ENCODE data around the gene CRYL1. TPM values are rescaled to one million over a fixed set of nuclear protein-coding genes. Genes with fewer than 3 reads are reported as not detected.

Gene CRYL1
- polyA plus RNA-seq, 3 donors from 2014 or later = 26.2 to 54.2 (median 30.1) TPM

- no peaks in the 10 kb centered on the region for H3K9me3 Mint-ChIP-seq
- DNase-seq = peak; percentile 60 to 64 (median 61)
- H3K27ac Mint-ChIP-seq = no peak overlapping the region
- H3K4me1 Mint-ChIP-seq = peaks cover 1 to 6% of the 10 kb centered on the region in 2 donors
- no peak overlapping the region for H3K4me3 Mint-ChIP-seq
- H3K36me3 Mint-ChIP-seq = peaks cover 0 to 4% (median 0%) of the 10 kb centered on the region in 3 donors
- H3K27me3 Mint-ChIP-seq (ENCODE audit: low read depth in 3 of 3) = peaks cover 0 to 2% (median 0%) of the 10 kb centered on the region in 3 donors
Observed at GRCh38 chr13:20495087-20496023, 30.3 kb downstream of the CRYL1 start.

- no peak for DNase-seq
- no peak overlapping the region for H3K27ac Mint-ChIP-seq
- H3K36me3 Mint-ChIP-seq = no peaks in the 10 kb centered on the region
- H3K9me3 Mint-ChIP-seq = no peaks in the 10 kb centered on the region
- peaks cover 1 to 6% of the 10 kb centered on the region in 2 donors for H3K4me1 Mint-ChIP-seq
- H3K4me3 Mint-ChIP-seq = no peak overlapping the region
- peaks cover 0 to 2% (median 0%) of the 10 kb centered on the region in 3 donors for H3K27me3 Mint-ChIP-seq (ENCODE audit: low read depth in 3 of 3)
Observed at GRCh38 chr13:20494656-20495055, 31.0 kb downstream of the CRYL1 start.

GRCh38 chr13:20492641-20493040 is 33.0 kb downstream of the CRYL1 start:
- no peaks in the 10 kb centered on the region for H3K9me3 Mint-ChIP-seq
- peaks cover 0 to 2% (median 0%) of the 10 kb centered on the region in 3 donors for H3K27me3 Mint-ChIP-seq (ENCODE audit: low read depth in 3 of 3)
- no peak overlapping the region for H3K4me3 Mint-ChIP-seq
- no peak overlapping the region for H3K27ac Mint-ChIP-seq
- peaks cover 5 to 6% (median 6%) of the 10 kb centered on the region in 3 donors for H3K36me3 Mint-ChIP-seq
- H3K4me1 Mint-ChIP-seq = peaks cover 1 to 6% of the 10 kb centered on the region in 2 donors
- DNase-seq = peak in 1 of 3 donors; percentile 16

DNA sequence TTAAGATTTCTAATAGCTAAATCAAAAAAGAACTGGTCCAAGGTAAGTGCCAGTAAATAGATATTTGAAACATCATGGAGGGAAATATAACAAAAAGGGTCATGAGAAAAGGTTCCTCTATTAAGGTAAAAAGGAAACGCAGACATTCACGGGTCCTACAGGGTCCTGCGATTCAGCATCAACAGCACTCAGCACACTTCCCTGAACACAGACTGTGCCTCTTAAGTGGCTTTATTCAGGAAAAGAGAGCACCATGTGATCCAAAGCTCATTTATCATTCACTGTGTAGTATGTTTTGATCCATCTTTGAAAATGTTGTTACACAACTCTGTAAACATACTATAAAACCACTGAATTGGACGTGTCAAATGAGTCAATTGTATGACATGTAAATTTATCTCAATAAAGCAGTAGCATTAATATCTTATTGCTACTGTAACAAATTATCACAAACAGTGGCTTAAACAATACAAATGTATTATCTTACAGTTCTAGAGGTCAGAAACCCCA is 33.7 kb downstream of the CRYL1 start:
- peaks cover 1 to 6% of the 10 kb centered on the region in 2 donors for H3K4me1 Mint-ChIP-seq
- H3K27me3 Mint-ChIP-seq (ENCODE audit: low read depth in 3 of 3) = peaks cover 0 to 2% (median 0%) of the 10 kb centered on the region in 3 donors
- H3K36me3 Mint-ChIP-seq = peaks cover 5 to 9% (median 8%) of the 10 kb centered on the region in 3 donors
- no peak overlapping the region for H3K27ac Mint-ChIP-seq
- no peak for DNase-seq
- no peaks in the 10 kb centered on the region for H3K9me3 Mint-ChIP-seq
- no peak overlapping the region for H3K4me3 Mint-ChIP-seq

DNA sequence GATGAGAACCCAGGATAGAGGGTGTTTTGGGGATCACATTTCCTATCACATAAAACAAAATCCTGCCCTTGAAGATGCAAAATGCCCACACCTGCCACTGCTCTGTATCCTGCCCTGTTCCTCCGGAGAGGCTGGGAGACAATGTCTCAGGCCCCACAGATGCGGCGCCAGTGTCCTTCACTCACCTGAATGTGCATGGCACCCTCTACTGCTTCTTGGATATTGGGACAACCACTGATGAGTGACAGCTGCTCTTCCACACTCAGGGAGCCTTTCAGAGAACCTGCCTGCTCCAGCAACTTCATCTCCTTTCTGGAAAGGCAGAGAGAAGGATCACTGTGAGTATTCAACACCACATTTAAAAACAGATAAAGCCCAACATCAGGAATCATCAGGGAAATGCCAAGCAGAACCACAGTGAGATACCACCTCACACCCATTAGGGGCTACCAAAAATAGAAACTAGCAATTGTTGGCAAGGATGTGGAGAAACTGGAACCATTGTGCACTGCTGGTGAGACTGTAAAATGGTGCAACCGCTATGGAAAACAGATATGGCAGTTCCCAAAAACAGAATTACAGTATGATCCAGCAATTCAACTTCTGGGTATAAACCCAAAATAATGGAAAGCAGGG is 36.4 kb downstream of the CRYL1 start:
- H3K4me1 Mint-ChIP-seq = no peaks in the 10 kb centered on the region
- H3K27me3 Mint-ChIP-seq (ENCODE audit: low read depth in 3 of 3) = no peaks in the 10 kb centered on the region
- no peaks in the 10 kb centered on the region for H3K9me3 Mint-ChIP-seq
- no peak overlapping the region for H3K27ac Mint-ChIP-seq
- peaks cover 5 to 17% (median 11%) of the 10 kb centered on the region in 3 donors for H3K36me3 Mint-ChIP-seq
- DNase-seq = no peak
- H3K4me3 Mint-ChIP-seq = no peak overlapping the region

GRCh38 chr13:20487927-20488326 is 37.7 kb downstream of the CRYL1 start:
- DNase-seq = no peak
- no peaks in the 10 kb centered on the region for H3K9me3 Mint-ChIP-seq
- H3K36me3 Mint-ChIP-seq = peaks cover 5 to 17% (median 11%) of the 10 kb centered on the region in 3 donors
- H3K27me3 Mint-ChIP-seq (ENCODE audit: low read depth in 3 of 3) = no peaks in the 10 kb centered on the region
- no peaks in the 10 kb centered on the region for H3K4me1 Mint-ChIP-seq
- no peak overlapping the region for H3K27ac Mint-ChIP-seq
- H3K4me3 Mint-ChIP-seq = no peak overlapping the region

GRCh38 chr13:20482787-20483186 is 42.9 kb downstream of the CRYL1 start:
- Mint-ChIP-seq H3K36me3 (peaks cover 12 to 30% (median 15%) of the 10 kb centered on the region in 3 donors), H3K4me1 (peaks cover 0 to 5% of the 10 kb centered on the region in 2 donors), H3K27me3 (ENCODE audit: low read depth in 3 of 3) (peaks cover 0 to 2% (median 0%) of the 10 kb centered on the region in 3 donors), H3K9me3 (no peaks in the 10 kb centered on the region), H3K27ac (no peak overlapping the region), H3K4me3 (no peak overlapping the region)
- DNase-seq = no peak

DNA sequence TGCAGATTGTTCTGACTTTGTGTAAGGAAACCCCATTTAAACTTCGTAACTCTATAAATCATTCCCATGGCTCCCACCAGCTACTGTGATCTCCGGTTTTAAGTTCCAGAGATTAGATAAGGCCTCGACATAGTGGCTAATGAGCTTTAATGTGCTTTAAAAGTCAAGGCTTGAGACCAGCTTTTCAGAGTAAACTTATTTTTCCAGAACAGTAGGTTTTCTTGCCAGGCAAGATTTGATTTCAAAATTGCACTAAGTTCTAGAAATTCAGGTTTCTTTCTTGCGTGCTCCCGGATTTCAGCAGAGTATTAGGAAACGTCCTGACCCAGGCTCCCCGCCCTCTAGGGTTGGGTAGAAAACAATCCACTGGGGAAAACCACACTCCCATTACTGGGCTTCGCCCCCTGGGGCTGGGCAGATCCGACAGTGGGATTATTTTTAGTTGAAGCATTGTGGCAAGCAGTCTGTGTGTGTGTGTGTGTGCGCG is 43.3 kb downstream of the CRYL1 start:
- Mint-ChIP-seq H3K4me3 (no peak overlapping the region), H3K27ac (no peak overlapping the region), H3K36me3 (peaks cover 12 to 30% (median 15%) of the 10 kb centered on the region in 3 donors), H3K9me3 (no peaks in the 10 kb centered on the region), H3K4me1 (peaks cover 2 to 6% of the 10 kb centered on the region in 2 donors), H3K27me3 (ENCODE audit: low read depth in 3 of 3) (peaks cover 0 to 2% (median 0%) of the 10 kb centered on the region in 3 donors)
- no peak for DNase-seq

DNA sequence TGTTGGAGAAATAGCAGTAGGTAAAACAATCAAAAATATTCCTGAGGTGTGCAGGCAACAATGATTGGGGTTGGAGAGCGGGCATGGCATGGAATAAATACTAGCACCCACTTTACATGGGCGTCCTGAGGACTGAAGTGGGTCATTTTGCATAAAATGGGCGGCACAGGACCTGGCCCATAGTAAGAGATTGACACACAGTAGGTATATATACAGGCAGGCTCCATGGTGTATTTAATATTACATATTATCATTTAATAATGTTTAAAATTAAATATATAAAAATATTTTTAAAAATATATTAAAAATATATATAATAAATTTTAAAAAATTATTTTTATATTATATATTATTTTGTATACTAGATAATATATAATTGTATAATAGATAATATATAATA is 48.3 kb downstream of the CRYL1 start:
- Mint-ChIP-seq H3K36me3 (peaks cover 9 to 16% (median 11%) of the 10 kb centered on the region in 3 donors), H3K27me3 (ENCODE audit: low read depth in 3 of 3) (peaks cover 4 to 5% (median 5%) of the 10 kb centered on the region in 3 donors), H3K27ac (peak overlapping the region in 1 of 6 donors; percentile 16), H3K4me1 (peaks cover 24 to 31% of the 10 kb centered on the region in 2 donors), H3K4me3 (peak overlapping the region in 3 of 5 donors; percentile 25 to 80 (median 75)), H3K9me3 (no peaks in the 10 kb centered on the region)
- no peak for DNase-seq

DNA sequence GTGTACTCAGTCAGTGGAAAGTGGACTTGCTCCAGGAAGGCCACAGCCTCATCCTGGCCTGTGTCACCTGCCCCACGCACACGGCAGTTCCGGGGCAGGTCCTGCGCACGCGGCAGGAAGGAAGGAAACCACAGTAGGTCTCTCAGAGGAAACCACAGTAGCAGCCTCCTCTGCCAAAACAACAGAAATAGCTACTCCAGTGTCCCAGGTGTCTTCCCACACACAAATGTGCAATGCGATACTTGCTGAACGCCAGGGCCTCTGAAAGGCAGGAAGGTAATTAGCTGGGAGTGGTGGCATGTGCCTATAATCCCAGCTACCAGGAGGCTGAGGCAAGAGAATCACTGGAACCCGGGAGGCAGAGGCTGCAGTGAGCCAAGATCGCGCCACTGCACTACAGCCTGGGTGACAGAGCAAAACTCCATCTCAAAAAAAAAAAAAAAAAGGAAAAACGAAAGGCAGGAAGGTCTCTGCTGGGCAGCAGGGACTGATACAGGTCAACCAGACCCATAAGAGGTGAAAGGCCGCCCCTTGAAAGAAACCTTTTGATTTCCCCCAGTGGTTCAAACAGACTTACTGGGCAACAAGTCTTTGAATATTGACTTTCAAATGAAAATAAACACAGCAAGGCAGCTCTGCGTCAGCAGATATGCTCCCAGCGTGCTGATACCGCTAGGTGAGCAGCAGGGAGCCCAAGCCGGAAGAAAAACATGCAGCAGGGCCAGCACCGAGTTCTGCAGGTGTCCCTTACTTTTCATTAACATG is 49.5 kb downstream of the CRYL1 start:
- H3K4me3 Mint-ChIP-seq = peak overlapping the region; percentile 72 to 80 (median 76)
- DNase-seq = peak; percentile 65 to 70 (median 66)
- H3K4me1 Mint-ChIP-seq = peaks cover 24 to 29% of the 10 kb centered on the region in 2 donors
- H3K27ac Mint-ChIP-seq = peak overlapping the region; percentile 22 to 82 (median 68)
- H3K27me3 Mint-ChIP-seq (ENCODE audit: low read depth in 3 of 3) = peaks cover 4 to 6% (median 5%) of the 10 kb centered on the region in 3 donors
- peaks cover 9 to 16% (median 10%) of the 10 kb centered on the region in 3 donors for H3K36me3 Mint-ChIP-seq
- no peaks in the 10 kb centered on the region for H3K9me3 Mint-ChIP-seq

DNA sequence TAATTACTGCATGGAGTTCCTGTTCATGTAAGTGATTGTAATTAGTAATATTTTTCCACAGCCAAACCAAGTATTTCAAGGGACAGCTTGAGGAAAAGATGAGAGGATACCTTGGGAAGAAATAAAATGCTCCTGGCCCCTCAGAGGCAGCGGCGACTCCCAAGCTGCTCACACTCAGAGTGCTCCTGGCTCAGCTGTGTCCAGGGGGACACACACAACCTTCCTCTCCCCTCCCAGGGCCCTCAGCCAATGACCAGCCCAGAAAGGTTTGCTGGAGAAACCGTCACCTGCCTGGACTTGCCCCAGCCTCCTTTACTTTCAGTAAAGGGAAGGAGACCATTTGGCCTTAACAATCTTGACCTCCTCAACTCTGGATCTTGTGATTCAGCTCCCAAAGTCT is 51.1 kb downstream of the CRYL1 start:
- DNase-seq = no peak
- H3K4me3 Mint-ChIP-seq = peak overlapping the region in 1 of 5 donors; percentile 44
- H3K27ac Mint-ChIP-seq = peak overlapping the region; percentile 50 to 82 (median 72)
- peaks cover 24 to 26% of the 10 kb centered on the region in 2 donors for H3K4me1 Mint-ChIP-seq
- H3K9me3 Mint-ChIP-seq = no peaks in the 10 kb centered on the region
- peaks cover 4 to 6% (median 5%) of the 10 kb centered on the region in 3 donors for H3K27me3 Mint-ChIP-seq (ENCODE audit: low read depth in 3 of 3)
- H3K36me3 Mint-ChIP-seq = peaks cover 0 to 8% (median 0%) of the 10 kb centered on the region in 3 donors

DNA sequence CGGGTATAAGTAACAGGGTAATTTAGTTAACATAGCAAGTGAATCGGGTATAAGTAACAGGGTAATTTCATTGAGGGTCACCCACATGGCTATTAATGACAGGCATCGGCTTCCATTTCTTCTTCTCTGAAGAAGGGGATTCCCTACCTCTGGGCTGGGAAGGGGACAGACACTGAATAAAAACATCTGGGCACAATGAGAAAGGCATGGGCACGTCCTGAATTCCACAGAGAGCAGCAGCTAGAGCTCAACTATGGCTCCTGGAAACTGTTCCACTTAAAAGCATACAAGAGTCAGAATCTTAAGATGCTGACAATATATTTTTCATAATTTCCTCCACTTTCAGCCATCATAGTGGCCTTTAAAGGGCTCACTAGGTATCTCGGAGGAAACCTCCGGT is 51.8 kb downstream of the CRYL1 start:
- peaks cover 4 to 6% (median 5%) of the 10 kb centered on the region in 3 donors for H3K27me3 Mint-ChIP-seq (ENCODE audit: low read depth in 3 of 3)
- peaks cover 0 to 4% (median 0%) of the 10 kb centered on the region in 3 donors for H3K36me3 Mint-ChIP-seq
- peak overlapping the region in 5 of 6 donors; percentile 25 to 82 (median 76) for H3K27ac Mint-ChIP-seq
- H3K4me3 Mint-ChIP-seq = no peak overlapping the region
- peaks cover 24 to 26% of the 10 kb centered on the region in 2 donors for H3K4me1 Mint-ChIP-seq
- no peak for DNase-seq
- H3K9me3 Mint-ChIP-seq = no peaks in the 10 kb centered on the region

DNA sequence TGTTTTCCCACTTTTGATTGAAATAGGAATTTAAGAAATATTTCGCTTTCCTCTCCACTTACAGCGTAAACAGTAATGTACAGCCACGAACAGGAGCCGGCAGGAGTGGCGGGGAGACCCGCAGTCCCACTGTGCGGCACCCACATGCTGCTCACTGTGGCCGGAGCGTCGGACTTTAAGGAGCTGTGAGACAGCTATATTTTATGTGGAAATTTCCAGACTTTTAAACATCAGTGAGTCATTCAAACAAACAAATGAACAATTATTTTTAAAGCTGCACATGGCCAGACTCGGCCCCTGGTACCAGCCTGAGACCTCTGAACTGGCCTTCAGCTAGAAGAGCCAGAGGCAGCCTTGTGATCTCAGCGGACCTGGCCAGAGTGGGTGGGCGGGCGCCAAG is 52.5 kb downstream of the CRYL1 start:
- no peaks in the 10 kb centered on the region for H3K9me3 Mint-ChIP-seq
- peaks cover 3 to 6% (median 4%) of the 10 kb centered on the region in 3 donors for H3K27me3 Mint-ChIP-seq (ENCODE audit: low read depth in 3 of 3)
- no peak for DNase-seq
- no peak overlapping the region for H3K4me3 Mint-ChIP-seq
- peaks cover 0 to 4% (median 4%) of the 10 kb centered on the region in 3 donors for H3K36me3 Mint-ChIP-seq
- peaks cover 24 to 26% of the 10 kb centered on the region in 2 donors for H3K4me1 Mint-ChIP-seq
- H3K27ac Mint-ChIP-seq = peak overlapping the region in 4 of 6 donors; percentile 37 to 72 (median 57)
